GM12873 (cell line): Measurements from ENCODE around the gene MED25.

Source experiments
- TF ChIP-seq, protein P1 (sequence below): IDR thresholded peaks from 2 replicates; pipeline ENCODE4 v1.5.1; 2012; ENCODE audit warnings: low read depth, mild to moderate bottlenecking, moderate library complexity, low read length, control low read depth; ENCODE audit not compliant: insufficient read depth; ENCODE audit errors: missing control alignments

The MED25 gene

DNA sequence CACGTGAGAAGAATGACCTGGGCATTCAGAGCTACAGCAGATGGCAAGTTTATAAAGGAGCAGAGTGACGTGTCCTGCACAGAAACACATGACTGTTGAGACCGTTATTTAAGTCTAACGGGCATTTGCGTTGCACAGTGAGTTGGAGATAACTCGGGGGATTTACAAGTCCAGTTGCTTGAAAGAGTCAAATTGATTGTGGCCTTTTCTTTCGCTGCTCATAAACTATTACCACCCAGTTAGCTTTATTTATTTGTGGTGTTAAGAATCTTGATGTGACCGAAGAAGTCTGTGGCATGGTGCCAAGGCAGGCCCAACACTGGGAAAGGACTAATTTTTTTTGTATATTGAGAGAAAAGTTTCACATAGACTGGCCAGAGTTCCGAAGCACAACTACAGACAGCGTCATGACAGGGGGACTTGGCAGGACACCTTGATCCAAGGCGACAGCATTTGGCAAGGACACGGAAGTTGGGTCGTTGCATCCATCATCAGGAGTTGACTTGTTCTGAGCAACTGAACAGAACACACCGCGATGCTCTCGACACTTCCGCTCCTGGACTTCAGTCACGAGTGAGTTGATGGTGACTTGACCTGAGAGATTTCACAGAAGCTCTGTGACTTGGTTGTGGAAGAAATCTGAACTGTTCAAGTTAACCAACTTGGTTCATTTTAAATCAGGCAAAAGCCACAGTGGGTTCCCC lies 20.9 kb downstream of the MED25 start:
- TF ChIP-seq, protein P1, sequence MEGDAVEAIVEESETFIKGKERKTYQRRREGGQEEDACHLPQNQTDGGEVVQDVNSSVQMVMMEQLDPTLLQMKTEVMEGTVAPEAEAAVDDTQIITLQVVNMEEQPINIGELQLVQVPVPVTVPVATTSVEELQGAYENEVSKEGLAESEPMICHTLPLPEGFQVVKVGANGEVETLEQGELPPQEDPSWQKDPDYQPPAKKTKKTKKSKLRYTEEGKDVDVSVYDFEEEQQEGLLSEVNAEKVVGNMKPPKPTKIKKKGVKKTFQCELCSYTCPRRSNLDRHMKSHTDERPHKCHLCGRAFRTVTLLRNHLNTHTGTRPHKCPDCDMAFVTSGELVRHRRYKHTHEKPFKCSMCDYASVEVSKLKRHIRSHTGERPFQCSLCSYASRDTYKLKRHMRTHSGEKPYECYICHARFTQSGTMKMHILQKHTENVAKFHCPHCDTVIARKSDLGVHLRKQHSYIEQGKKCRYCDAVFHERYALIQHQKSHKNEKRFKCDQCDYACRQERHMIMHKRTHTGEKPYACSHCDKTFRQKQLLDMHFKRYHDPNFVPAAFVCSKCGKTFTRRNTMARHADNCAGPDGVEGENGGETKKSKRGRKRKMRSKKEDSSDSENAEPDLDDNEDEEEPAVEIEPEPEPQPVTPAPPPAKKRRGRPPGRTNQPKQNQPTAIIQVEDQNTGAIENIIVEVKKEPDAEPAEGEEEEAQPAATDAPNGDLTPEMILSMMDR: no peak

DNA sequence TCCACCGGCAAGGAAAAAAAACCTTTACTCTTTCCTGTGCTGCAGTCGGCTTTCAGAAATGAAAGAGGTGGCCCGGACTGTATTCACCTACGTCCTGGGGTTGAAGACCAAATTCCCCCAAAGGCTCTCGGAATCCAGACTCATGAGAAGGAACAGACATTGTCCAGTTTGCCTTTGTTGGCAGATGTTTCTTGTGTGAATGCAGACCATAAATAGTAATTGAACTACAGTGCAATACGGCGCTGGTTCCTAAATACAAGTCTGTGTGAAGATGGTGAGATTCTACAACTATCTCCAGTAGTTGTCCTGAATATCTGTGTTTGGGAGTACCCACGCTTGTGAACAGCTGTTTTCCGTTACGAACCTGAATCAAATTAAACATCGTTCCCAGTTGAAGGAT lies 21.6 kb downstream of the MED25 start:
- TF ChIP-seq, protein P1: no peak

DNA sequence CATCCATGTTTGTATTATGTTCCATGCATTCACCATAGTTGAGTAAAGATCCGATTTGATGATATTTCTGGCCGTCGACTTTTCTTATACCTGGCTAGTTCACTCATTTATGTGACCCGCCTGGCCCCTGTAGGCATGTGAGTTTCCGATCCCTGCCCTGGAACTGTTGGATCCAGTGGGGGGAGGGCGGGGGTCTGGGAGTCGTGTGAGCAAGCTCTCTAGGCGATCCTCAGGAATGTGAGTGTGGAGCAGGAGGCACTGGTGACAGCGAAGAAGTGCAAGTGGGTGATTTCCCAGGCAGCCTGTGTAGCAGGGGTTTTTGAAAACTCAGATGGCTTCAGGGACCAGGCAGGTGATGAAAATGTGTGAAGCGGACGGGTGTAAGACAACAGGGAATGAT lies 22.2 kb downstream of the MED25 start:
- TF ChIP-seq, protein P1: no peak

DNA sequence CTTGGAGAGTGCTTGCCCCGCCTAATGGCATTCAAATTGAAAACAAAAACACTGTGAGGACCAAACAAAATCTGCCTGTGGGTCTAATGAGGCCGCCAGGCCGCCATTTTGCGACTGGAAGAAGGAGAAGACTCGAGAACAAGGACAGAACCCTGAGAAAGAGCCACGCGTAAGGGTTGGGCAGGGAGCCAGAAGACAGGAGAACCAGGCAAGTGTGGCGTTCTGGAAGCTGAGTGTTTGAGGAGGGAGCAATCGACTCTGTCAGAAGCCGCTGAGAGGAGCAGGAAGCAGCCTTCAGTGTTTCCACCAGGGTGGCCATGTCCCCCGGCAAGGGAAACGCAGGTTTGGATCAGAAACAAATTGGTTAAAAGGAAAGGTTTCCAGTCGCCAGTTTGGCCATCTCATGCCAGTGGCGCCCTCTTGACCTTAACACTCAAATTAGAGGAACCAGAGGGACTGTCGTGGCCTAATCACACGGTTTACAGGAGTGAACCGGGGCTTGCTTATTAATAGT lies 22.7 kb downstream of the MED25 start:
- TF ChIP-seq, protein P1: no peak

DNA sequence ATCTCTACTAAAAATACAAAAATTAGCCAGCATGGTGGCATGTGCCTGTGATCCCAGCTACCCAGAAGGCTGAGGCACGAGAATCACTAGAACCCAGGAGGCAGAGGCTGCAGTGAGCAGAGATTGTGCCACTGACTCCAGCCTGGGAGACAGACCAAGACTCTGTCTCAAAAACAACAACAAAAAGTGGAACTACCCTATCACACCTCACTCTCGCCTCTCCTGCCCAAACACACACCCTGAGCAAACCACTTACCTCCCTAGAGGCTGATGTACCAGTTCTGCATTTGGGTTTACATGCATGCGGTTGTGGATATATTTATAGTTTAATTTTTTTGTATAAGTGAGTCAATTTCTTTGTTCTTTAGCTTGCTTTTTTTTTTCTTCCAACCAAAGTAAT lies 25.2 kb downstream of the MED25 start:
- TF ChIP-seq, protein P1: no peak

DNA sequence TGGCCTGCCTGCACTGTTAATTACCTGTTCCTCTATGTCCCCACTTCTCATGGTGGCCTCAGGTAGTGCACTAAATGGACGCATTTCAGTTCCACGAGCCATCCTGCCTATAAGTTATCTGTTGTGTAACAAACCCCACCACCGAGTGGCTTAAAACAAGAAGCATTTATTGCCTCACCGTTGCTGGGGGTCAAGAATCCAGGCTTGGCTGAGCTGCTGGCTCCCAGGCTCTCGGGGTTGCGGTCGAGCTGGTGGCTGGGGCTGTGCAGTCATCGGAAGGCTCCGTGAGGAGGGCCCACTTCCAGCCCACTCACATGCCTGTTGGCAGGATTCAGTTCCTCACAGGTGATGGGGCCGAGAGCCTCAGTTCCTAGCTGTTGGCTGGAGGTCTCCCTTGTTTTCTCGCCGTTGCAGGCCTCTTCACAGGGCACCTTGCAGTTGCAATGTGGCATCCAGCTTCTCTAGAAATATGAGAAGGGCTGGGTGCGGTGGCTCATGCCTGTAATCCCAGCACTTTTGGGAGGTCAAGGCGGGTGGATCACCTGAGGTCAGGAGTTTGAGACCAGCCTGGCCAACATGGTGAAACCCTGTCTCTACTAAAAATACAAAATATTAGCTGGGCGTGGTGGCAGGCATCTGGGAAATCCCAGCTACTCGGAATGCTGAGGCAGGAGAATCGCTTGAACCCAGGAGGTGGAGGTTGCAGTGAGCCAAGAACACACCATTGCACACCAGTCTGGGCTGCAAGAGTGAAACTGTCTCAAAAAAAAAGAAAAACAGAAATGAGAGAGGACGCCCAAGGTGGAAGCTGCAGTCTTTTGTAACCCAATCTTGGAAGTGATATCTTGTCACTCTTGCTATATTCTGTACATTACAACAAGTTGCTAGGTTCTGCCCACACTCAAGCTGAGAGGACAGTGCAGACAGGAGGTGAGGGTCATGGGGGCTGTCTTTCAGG lies 26.3 kb downstream of the MED25 start:
- TF ChIP-seq, protein P1: no peak

DNA sequence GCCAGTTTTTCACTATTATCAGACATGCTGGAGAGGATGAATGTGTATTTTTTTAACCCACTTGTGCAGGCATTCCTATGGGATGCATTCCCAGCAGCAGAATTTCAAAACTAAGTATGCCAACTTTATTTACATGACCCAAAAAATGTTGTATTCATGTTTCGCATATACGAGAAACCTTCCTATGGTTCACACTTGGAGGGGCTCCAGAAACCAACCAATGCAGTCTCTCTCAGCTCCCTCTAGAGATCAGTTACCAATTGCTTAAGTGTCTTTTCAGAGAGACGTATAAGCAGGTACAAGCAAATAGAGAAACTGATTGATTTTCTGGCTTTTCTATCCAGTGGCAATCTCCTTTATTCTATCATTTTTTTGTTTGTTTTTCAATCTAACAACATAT lies 27.3 kb downstream of the MED25 start:
- TF ChIP-seq, protein P1: no peak
